HepG2 (cell line): ENCODE results near the gene ATP6V1C2. TPM values are rescaled to one million over a fixed set of nuclear protein-coding genes. Genes with fewer than 3 reads are reported as not detected.

Experiments used
- ATAC-seq: fragments of 200-7000 bp; cut with Tn5 transposase; 3 replicates; pipeline ENCODE4 v1.9.1; 2020; ENCODE audit warnings: mild to moderate bottlenecking, moderate library complexity
- BruUV-seq: library from RNA; stranded (reverse); fragments of 400-500 nt; replicated peaks from 2 replicates; lab custom pipeline; 2021; lab: Mats Ljungman, UMichigan
- CTCF ChIA-PET: fragments of 300-600 bp; formaldehyde crosslinking; extraction: SDS; loops from one replicate; lab custom pipeline; 2021; ENCODE audit warnings: low total read pairs, inconsistent platforms, low intra/inter-chr PET ratio; lab: Yijun Ruan, JAX
- POLR2A ChIA-PET: fragments of 350-600 bp; sonication (Branson Sonifier 250); formaldehyde crosslinking; loops from one replicate; lab custom pipeline; 2020; ENCODE audit warnings: antibody characterized with exemption, inconsistent platforms; lab: Yijun Ruan, JAX
- DNase-seq: peaks from one replicate; pipeline ENCODE4 v3.0.0-alpha.2; 2015; ENCODE audit warnings: low spot score
- FAIRE-seq: peaks from 3 replicates; lab custom pipeline; 2011; peaks lifted over from hg19 to GRCh38; lab: Jason Lieb, UNC
- H2AFZ ChIP-seq: one replicate; pipeline ENCODE4 v1.6.1; 2011; ENCODE audit warnings: low read length, inconsistent platforms
- H3K27ac ChIP-seq: fragments of 300-600 bp; 3 replicates; pipeline ENCODE4 v1.8.0; 2011; ENCODE audit warnings: mixed run types, mild to moderate bottlenecking, mixed read lengths, low read length, inconsistent platforms; ENCODE audit not compliant: insufficient read depth; ENCODE audit errors: extremely low read length
- H3K27me3 ChIP-seq, 2 experiments: fragments of 200-600 bp in 1 of 2; 2 replicates in 1 of 2; 3 replicates in 1 of 2; pipeline versions ENCODE4 v1.6.0 to v1.8.0; 2011; ENCODE audit warnings: low read length in 2 of 2, mild to moderate bottlenecking in 2 of 2, moderate library complexity in 2 of 2, inconsistent platforms in 1 of 2; ENCODE audit not compliant: insufficient read depth in 2 of 2, control insufficient read depth in 1 of 2
- H3K36me3 ChIP-seq, 2 experiments: fragments of 200-600 bp in 1 of 2; replicated peaks in 1 of 2; 2 replicates in 1 of 2; 3 replicates in 1 of 2; pipeline versions ENCODE4 v1.5.1 to v1.8.0; 2011; ENCODE audit warnings: low read length in 2 of 2, inconsistent platforms in 1 of 2; ENCODE audit not compliant: insufficient read depth in 2 of 2, control insufficient read depth in 1 of 2
- H3K4me1 ChIP-seq: 2 replicates; pipeline ENCODE4 v1.5.1; 2012; ENCODE audit warnings: low read length, inconsistent platforms; ENCODE audit not compliant: insufficient read depth
- H3K4me2 ChIP-seq: 2 replicates; pipeline ENCODE4 v1.6.0; 2011; ENCODE audit warnings: low read depth, low read length, inconsistent platforms
- H3K4me3 ChIP-seq, 3 experiments: fragments of 200-600 bp in 1 of 3; sonication (generic), shearing (Covaris generic) in 1 of 3; replicated peaks in 1 of 3; 2 replicates each; pipeline ENCODE4 v1.5.1; 2011 to 2016; ENCODE audit warnings: low read length in 3 of 3, inconsistent platforms in 2 of 3, low read depth in 2 of 3, mild to moderate bottlenecking in 2 of 3, control low read depth in 1 of 3, mixed read lengths in 1 of 3; ENCODE audit not compliant: insufficient read depth in 1 of 3
- H3K79me2 ChIP-seq: one replicate; pipeline ENCODE4 v1.6.1; 2011; ENCODE audit warnings: low read length, inconsistent platforms; ENCODE audit not compliant: insufficient read depth
- H3K9ac ChIP-seq: 2 replicates; pipeline ENCODE4 v1.6.0; 2011; ENCODE audit warnings: mild to moderate bottlenecking, low read depth, low read length, inconsistent platforms; ENCODE audit not compliant: insufficient read depth
- H3K9me3 ChIP-seq: 2 replicates; pipeline ENCODE4 v1.5.1; 2012; ENCODE audit warnings: mild to moderate bottlenecking, low read length
- H4K20me1 ChIP-seq: 2 replicates; pipeline ENCODE4 v1.6.0; 2011; ENCODE audit warnings: inconsistent platforms, mild to moderate bottlenecking, low read length, moderate library complexity; ENCODE audit not compliant: insufficient read depth
- CREB3 ChIP-seq: sonication (generic); formaldehyde crosslinking; IDR thresholded peaks from 2 replicates; pipeline ENCODE4 v1.5.0; 2020; ENCODE audit warnings: missing genetic modification reagents
- DNMT3B ChIP-seq: conservative IDR thresholded peaks from 2 replicates; pipeline ENCODE4 v1.6.1; 2016; ENCODE audit warnings: missing biosample characterization, control low read depth
- FOXK1 ChIP-seq: sonication (generic); formaldehyde crosslinking; IDR thresholded peaks from 2 replicates; pipeline ENCODE4 v1.4.0; 2020; ENCODE audit warnings: low read depth, missing genetic modification reagents, borderline replicate concordance
- HMG20A ChIP-seq: IDR thresholded peaks from 2 replicates; pipeline ENCODE4 v1.6.1; 2016; ENCODE audit warnings: borderline replicate concordance
- KLF16 ChIP-seq, 2 experiments: sonication (generic) in 1 of 2; formaldehyde crosslinking in 1 of 2; IDR thresholded peaks; 2 replicates each; pipeline versions ENCODE4 v1.6.1 to v1.8.0; 2016 to 2023; ENCODE audit warnings: missing genetic modification reagents in 2 of 2, missing compliant biosample characterization in 1 of 2
- NCOR1 ChIP-seq: fragments of 200-600 bp; sonication (generic); IDR thresholded peaks from 2 replicates; pipeline ENCODE4 v1.7.0; 2017; ENCODE audit warnings: antibody characterized with exemption, low read length, borderline replicate concordance
- POLR2AphosphoS2 ChIP-seq: IDR thresholded peaks from 2 replicates; pipeline ENCODE4 v1.6.1; 2011; ENCODE audit warnings: low read depth, low read length, improper control_type of control experiment
- POLR2G ChIP-seq: fragments of 200-400 bp; formaldehyde crosslinking; IDR thresholded peaks from 2 replicates; pipeline ENCODE4 v1.6.1; 2018; ENCODE audit warnings: mild to moderate bottlenecking, low read depth, low read length, moderate library complexity
- RERE ChIP-seq: IDR thresholded peaks from 2 replicates; pipeline ENCODE4 v1.6.1; 2016; ENCODE audit warnings: low read depth, missing genetic modification reagents, missing compliant biosample characterization
- WIZ ChIP-seq: sonication (generic); formaldehyde crosslinking; IDR thresholded peaks from 2 replicates; pipeline ENCODE4 v1.5.1; 2020; ENCODE audit warnings: mild to moderate bottlenecking, missing genetic modification reagents
- XRCC5 ChIP-seq: fragments of 200-400 bp; formaldehyde crosslinking; optimal IDR thresholded peaks from 2 replicates; pipeline ENCODE3; 2017; ENCODE audit warnings: mild to moderate bottlenecking, low read length
- ZBTB34 ChIP-seq: sonication (generic); formaldehyde crosslinking; IDR thresholded peaks from 2 replicates; pipeline ENCODE4 v1.8.0; 2022; ENCODE audit warnings: mild to moderate bottlenecking, missing genetic modification reagents
- ZKSCAN8 ChIP-seq: IDR thresholded peaks from 2 replicates; pipeline ENCODE4 v1.6.1; 2016; ENCODE audit warnings: borderline replicate concordance, missing genetic modification reagents, missing compliant biosample characterization
- ZNF317 ChIP-seq: sonication (generic); formaldehyde crosslinking; IDR thresholded peaks from 2 replicates; pipeline ENCODE4 v1.5.0; 2020; ENCODE audit warnings: mild to moderate bottlenecking, missing genetic modification reagents
- ZNF44 ChIP-seq: sonication (generic); formaldehyde crosslinking; IDR thresholded peaks from 2 replicates; pipeline ENCODE4 v1.5.1; 2020; ENCODE audit warnings: mild to moderate bottlenecking, missing genetic modification reagents
- ZNF503 ChIP-seq: sonication (generic); formaldehyde crosslinking; IDR thresholded peaks from 2 replicates; pipeline ENCODE4 v1.4.0; 2020; ENCODE audit warnings: missing genetic modification reagents
- ZNF549 ChIP-seq: sonication (generic); formaldehyde crosslinking; IDR thresholded peaks from 2 replicates; pipeline ENCODE4 v1.5.0; 2020; ENCODE audit warnings: missing genetic modification reagents
- WGBS: methylation state at CpG from one replicate; pipeline ENCODE4 v1.1.6; 2017; ENCODE audit warnings: low lambda C conversion rate; 5-methylcytosine and 5-hydroxymethylcytosine counted together
- in situ Hi-C: cut with HindIII; loops from 2 replicates; pipeline ENCODE4 v1.10.0; 2017; ENCODE audit warnings: low pct_unique_long_range_greater_than_20kb; ENCODE audit not compliant: extremely low pct_ligation_motif_present
- intact Hi-C: fragments of 100-400 bp; cut with micrococcal nuclease; formaldehyde crosslinking; loops from one replicate; pipeline ENCODE4 v1.10.0; 2022; ENCODE audit not compliant: unreplicated experiment
- polyA plus RNA-seq, 8 experiments: library from polyadenylated mRNA; depleted of rRNA in 3 of 8; stranded (reverse) in 7 of 8; unstranded in 1 of 8; fragments of >200 nt; fragmentation: Illumina TruSeq in 4 of 8; extraction: Trizol in 4 of 8; gene quantifications; 2 replicates each; pipeline versions ENCODE4 v1.2.1 to v1.2.3, GENCODE V29; 2011 to 2016; ENCODE audit warnings: low read depth in 4 of 8, missing spikeins in 1 of 8, mixed read lengths in 1 of 8; ENCODE audit not compliant: insufficient read depth in 1 of 8
- total RNA-seq, 5 experiments: library from RNA; depleted of rRNA; stranded (reverse); fragments of >200 nt; fragmentation: Illumina TruSeq; extraction: Trizol; gene quantifications; 2 replicates each; pipeline ENCODE4 v1.2.3, GENCODE V29; 2016; ENCODE audit warnings: low read depth in 1 of 5

ATP6V1C2 gene
- total and polyA plus RNA-seq, 2 of the 13 experiments (the other 11 are each of a cell fraction or from before 2014, with no cell fraction given), result 0.04 to 0.29 TPM

GRCh38 chr2:10680957-10681356, 40.5 kb upstream of the ATP6V1C2 start:
- TF ChIP-seq RERE (no peak), POLR2G (no peak), CREB3 (CRISPR knock-in tag) (no peak), NCOR1 (no peak), WIZ (CRISPR knock-in tag) (no peak), ZNF503 (CRISPR knock-in tag) (no peak), XRCC5 (no peak), ZBTB34 (CRISPR knock-in tag) (no peak), POLR2AphosphoS2 (no peak), ZNF44 (CRISPR knock-in tag) (no peak), HMG20A (no peak), ZKSCAN8 (CRISPR knock-in tag) (no peak), DNMT3B (no peak), ZNF549 (CRISPR knock-in tag) (no peak), FOXK1 (CRISPR knock-in tag) (no peak), KLF16 (CRISPR knock-in tag; IDR thresholded peaks at IDR 0.05) (no peak), ZNF317 (no peak)
- Histone ChIP-seq H3K4me3 (no peak overlapping the region), H3K79me2 (peaks cover 22% of the 10 kb centered on the region), H3K27ac (no peak overlapping the region), H3K9me3 (no peaks in the 10 kb centered on the region), H3K4me2 (no peak overlapping the region), H2AFZ (no peak overlapping the region), H3K36me3 (peaks cover 12 to 67% of the 10 kb centered on the region in 2 experiments), H3K27me3 (no peaks in the 10 kb centered on the region), H3K9ac (no peak overlapping the region), H4K20me1 (no peaks in the 10 kb centered on the region), H3K4me1 (no peaks in the 10 kb centered on the region)
- FAIRE-seq, result no peak
- 92% methylated on average over 2 of the region's 2 CpGs for WGBS
- in situ Hi-C loops, result no loop called here
- ChIA-PET CTCF (no interaction called here), POLR2A (interaction anchor here (1.2 kb wide), 1 partner anchor 9 kb away, joined by 3 read pairs; the partner anchor contains the start of gene NOL10)
- ATAC-seq, result no peak
- intact Hi-C loops, result no loop called here
- no peak for DNase-seq
- BruUV-seq, result no TSS peak
